Medulla oblongata (tissue), 1 donor: ENCODE measurements around the gene PRDM16.
A peak's percentile ranks its signal among the peaks of the same experiment; 100 is the strongest.

Experiments
- DNase-seq: peaks from one replicate; pipeline ENCODE4 v3.0.0-alpha.2; 2015; ENCODE audit errors: extremely low spot score

PRDM16 gene

GRCh38 chr1:3429320-3429719 lies 360.3 kb downstream of the PRDM16 start:
- DNase-seq: no peak

GRCh38 chr1:3429766-3430165 lies 360.8 kb downstream of the PRDM16 start:
- DNase-seq: no peak

GRCh38 chr1:3430406-3430805 lies 361.4 kb downstream of the PRDM16 start:
- no peak for DNase-seq

GRCh38 chr1:3430820-3431219 lies 361.8 kb downstream of the PRDM16 start:
- DNase-seq: no peak

- no peak for DNase-seq
Observed at GRCh38 chr1:3431266-3431665, 362.3 kb downstream of the PRDM16 start.

- DNase-seq: no peak
Observed at GRCh38 chr1:3431686-3432085, 362.7 kb downstream of the PRDM16 start.

GRCh38 chr1:3432306-3432705 lies 363.3 kb downstream of the PRDM16 start:
- DNase-seq: no peak

GRCh38 chr1:3433076-3433475 lies 364.1 kb downstream of the PRDM16 start:
- no peak for DNase-seq

GRCh38 chr1:3433596-3434320 lies 364.8 kb downstream of the PRDM16 start:
- DNase-seq: no peak

- DNase-seq: no peak
Observed at GRCh38 chr1:3434406-3435110, 365.6 kb downstream of the PRDM16 start.

- peak; percentile 47 for DNase-seq
Observed at GRCh38 chr1:3435666-3436065, 366.7 kb downstream of the PRDM16 start.

GRCh38 chr1:3436451-3436850 lies 367.4 kb downstream of the PRDM16 start:
- DNase-seq: no peak

GRCh38 chr1:3436901-3437300 lies 367.9 kb downstream of the PRDM16 start:
- no peak for DNase-seq

GRCh38 chr1:3438661-3439180 lies 369.7 kb downstream of the PRDM16 start:
- DNase-seq: no peak

- DNase-seq: no peak
Observed at GRCh38 chr1:3439346-3440299, 370.6 kb downstream of the PRDM16 start.

- no peak for DNase-seq
Observed at GRCh38 chr1:3440300-3440681, 371.3 kb downstream of the PRDM16 start.

GRCh38 chr1:3440711-3441409 lies 371.9 kb downstream of the PRDM16 start:
- DNase-seq: peak; percentile 25

- peak; percentile 92 for DNase-seq
Observed at GRCh38 chr1:3441410-3441847, 372.4 kb downstream of the PRDM16 start.

GRCh38 chr1:3441880-3442279 lies 372.9 kb downstream of the PRDM16 start:
- DNase-seq: no peak

GRCh38 chr1:3442331-3442730 lies 373.3 kb downstream of the PRDM16 start:
- DNase-seq: no peak

GRCh38 chr1:3442901-3443300 lies 373.9 kb downstream of the PRDM16 start:
- no peak for DNase-seq
